Measurements from ENCODE around the gene CAMTA1.

- TF ChIP-seq EZH2 (IDR thresholded peaks at IDR 0.05; ENCODE audit: borderline replicate concordance, insufficient read depth, low read length, poor library complexity, severe bottlenecking) (no peak), CTCF (IDR thresholded peaks at IDR 0.05; ENCODE audit: poor library complexity, severe bottlenecking) (no peak), SMC3 (conservative IDR thresholded peaks at IDR 0.05; ENCODE audit: poor library complexity) (no peak)
Measured at GRCh38 chr1:7219031-7219430, 433.8 kb downstream of the CAMTA1 start.

All from neural cell (in vitro differentiated cells).